ENCODE measurements around the gene NFATC1.
A peak's percentile ranks its signal among the peaks of the same experiment; 100 is the strongest.

The NFATC1 gene

DNA sequence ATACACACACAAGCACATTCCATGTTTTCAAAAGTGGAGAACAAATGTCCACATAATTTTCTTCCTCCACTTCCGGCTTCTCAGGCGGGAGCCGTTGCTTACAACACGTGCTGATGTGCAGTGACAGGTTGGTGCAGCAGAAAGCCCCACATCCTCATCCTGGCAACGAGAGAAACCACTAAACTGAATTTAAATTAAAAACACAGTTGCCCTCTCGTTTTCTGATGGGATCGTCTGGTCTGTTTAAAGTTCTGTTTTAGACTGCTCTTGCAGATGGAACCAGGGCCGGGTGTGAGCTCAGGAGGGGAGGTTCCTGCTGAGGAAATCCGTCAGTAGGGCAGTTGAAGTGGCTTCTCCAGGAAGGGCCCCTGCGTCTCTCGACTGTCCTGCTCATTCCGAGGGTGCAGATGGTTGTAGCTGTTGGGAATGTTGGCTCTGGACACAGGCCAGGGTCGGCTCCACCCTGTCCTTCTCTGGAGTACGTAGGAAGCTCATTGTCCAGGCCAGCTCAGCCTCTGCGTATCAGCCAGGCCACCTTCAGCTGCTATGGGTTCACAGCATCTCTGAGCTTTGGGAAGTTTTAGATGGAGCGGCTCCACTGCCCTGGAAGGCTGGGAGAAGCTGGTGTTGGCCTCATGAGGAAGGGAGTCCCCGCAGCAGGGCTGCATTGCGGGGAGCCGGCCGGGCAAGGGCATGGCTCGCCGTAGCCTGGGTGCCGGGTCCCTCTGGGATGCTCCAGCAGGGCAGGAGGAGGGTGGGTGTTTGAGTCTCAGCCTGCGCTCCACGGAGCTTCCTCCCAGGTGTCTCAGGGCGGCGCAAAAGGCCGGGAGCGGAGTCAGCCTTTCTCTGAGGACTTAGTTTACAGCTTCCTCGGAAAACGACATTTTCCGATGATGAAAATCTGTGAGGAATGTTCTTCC is 58.3 kb downstream of the NFATC1 start:
- peak overlapping the region in 1 of 2 donors; percentile 8 for H3K27ac ChIP-seq
- no peak overlapping the region for H3K4me3 ChIP-seq
- no peak for TF ChIP-seq CTCF (IDR thresholded peaks at IDR 0.05)
- no peak for DNase-seq (ENCODE audit: low spot score)

DNA sequence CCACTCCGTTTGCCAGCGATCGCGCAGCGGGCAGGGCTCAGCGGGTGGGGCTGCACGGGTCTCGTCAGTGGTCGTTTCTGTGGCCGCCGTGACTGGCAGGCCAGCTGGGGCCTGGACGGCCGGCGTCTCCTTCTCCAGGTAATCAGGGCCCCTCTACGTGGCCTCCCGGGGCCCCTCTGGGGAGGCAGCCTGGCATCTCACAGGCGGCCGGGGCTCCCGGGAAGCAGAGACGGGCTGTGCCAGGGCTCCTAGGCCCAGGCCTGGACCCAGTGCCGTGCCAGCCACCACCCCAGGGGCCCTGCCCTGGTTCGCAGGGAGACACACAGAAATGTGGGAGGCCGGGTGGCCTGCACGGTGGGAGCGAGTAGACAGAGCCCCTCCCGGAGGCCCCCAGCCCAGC is 59.5 kb downstream of the NFATC1 start:
- TF ChIP-seq CTCF (IDR thresholded peaks at IDR 0.05), result no peak
- H3K27ac ChIP-seq, result no peak overlapping the region
- DNase-seq (ENCODE audit: low spot score), result no peak
- no peak overlapping the region for H3K4me3 ChIP-seq

DNA sequence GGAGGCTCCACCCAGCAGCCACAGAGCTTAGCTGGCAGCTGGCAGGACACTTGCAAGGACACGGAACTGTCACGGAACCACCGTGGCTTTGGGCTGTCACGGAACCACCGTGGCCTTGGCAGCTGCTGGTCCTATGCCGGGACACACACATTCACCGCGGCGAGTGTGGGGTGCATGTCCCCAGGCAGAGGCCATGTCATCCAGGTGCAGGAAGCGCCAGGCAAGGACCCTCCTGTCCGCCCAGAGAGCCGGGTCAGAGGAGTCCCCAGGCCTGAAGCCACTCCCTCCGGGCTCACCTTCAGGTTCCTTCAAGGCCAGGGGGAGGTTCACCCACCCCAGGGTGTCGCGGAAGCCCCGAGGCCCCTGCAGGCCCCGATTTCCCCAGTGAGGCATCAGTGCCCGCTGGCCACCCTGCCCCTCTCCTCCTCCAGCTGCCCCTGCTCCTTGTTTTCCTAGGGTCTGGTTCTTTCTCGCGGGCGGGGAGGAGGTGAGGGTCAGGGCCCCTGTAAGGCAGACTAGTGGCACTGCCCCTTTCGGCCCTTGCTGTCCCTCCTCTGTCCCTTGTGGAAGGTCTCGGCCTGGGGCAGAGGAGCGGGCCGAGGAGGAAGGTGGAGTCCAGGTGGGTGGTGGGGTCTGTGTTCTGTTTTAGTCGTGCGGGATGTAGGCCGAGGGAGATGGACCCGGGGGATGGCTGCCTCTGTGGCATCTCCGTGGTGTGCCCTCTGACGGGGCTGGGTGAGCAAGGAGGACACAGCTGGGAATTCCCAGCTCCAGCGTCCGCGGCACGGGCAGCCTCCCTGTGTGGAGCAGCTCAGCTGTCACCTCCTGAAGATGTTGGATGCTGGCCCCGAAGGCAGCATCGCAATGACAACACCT is 60.6 kb downstream of the NFATC1 start:
- TF ChIP-seq CTCF (IDR thresholded peaks at IDR 0.05), result no peak
- H3K4me3 ChIP-seq, result no peak overlapping the region
- H3K27ac ChIP-seq, result no peak overlapping the region
- DNase-seq (ENCODE audit: low spot score), result no peak

- TF ChIP-seq CTCF (IDR thresholded peaks at IDR 0.05), result no peak
- Histone ChIP-seq H3K4me3 (no peak overlapping the region), H3K27ac (no peak overlapping the region)
- DNase-seq (ENCODE audit: low spot score), result no peak
These were observed 61.5 kb downstream of the NFATC1 start for GRCh38 chr18:79457239-79457638.

- TF ChIP-seq CTCF (IDR thresholded peaks at IDR 0.05), result no peak
- Histone ChIP-seq H3K4me3 (no peak overlapping the region), H3K27ac (peak overlapping the region in 1 of 2 donors; percentile 78)
- DNase-seq (ENCODE audit: low spot score), result no peak
These were observed 61.9 kb downstream of the NFATC1 start for GRCh38 chr18:79457652-79458051.

GRCh38 chr18:79458131-79458838 is 62.6 kb downstream of the NFATC1 start:
- no peak for TF ChIP-seq CTCF (IDR thresholded peaks at IDR 0.05)
- Histone ChIP-seq H3K4me3 (peak overlapping the region; percentile 59), H3K27ac (peak overlapping the region; percentile 42 to 78)
- DNase-seq (ENCODE audit: low spot score), result peak; percentile 83

All from coronary artery (tissue), 2 donors.